ENCODE data around the gene CDH23. TPM values are rescaled to one million over a fixed set of nuclear protein-coding genes. Genes with fewer than 3 reads are reported as not detected.

CDH23 gene
- total RNA-seq, 1 experiment from 2014 or later = 7.8 TPM

DNA sequence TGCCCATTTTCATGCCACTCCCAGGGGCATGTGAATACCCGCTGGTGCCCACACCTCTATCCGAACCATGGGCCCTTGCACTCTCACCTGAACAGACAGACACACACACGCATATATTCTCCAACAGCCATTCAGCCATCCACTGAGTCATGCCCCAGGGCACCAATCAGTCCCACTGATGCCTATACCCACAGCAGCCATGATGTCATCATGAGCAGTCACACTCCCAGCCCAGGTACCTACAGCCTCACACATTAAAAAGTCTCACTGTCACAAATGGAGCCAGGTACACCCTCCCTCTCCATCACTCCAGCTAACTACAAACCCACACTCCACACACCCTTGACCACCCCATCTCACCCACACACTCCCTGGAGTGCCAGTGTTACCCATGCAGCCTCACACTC lies 364.4 kb downstream of the CDH23 start:
- no peak overlapping the region for H3K27ac ChIP-seq

DNA sequence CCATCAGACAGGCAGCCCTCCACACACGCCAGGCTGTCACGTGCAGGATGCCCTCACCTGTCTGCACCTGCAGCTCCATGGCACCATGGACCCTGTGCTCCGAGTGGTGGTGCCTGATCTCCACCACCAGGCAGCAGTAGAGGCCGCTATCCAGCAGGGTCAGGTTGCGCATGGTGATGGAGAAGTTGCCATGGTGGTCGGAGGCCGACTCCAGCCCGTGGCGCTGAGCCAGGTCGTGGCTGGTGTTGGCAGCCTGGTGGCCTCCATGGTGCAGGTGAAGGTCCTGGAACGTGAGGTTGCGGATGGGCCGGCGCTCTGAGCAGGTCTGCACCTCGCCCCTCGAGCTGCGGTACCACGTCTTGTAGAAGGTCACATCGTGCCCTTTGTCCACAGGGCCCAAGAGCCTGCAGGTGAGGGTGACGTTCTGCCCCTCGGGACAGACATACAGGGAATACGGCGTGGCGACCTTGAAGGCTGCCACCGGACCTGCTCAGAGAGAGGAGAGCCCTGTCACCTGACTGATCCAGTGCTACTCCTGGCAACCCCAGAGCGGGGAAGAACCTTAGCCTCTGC lies 364.9 kb downstream of the CDH23 start:
- Histone ChIP-seq H3K9me2 (ENCODE audit: insufficient read depth) (no peaks in the 10 kb centered on the region), H3K9me3 (ENCODE audit: insufficient read depth, low read depth) (no peaks in the 10 kb centered on the region), H3K4me3 (no peak overlapping the region), H3K27ac (no peak overlapping the region), H3K27me3 (ENCODE audit: insufficient read depth, low read depth) (no peaks in the 10 kb centered on the region), H3K4me1 (replicated peaks; ENCODE audit: insufficient read depth) (peaks cover 61% of the 10 kb centered on the region), H2AFZ (no peak overlapping the region), H3K36me3 (ENCODE audit: low read depth) (0 out of 2 replicates have a peak, but pooled peaks cover 6% of the 10 kb centered on the region), H4K20me1 (ENCODE audit: insufficient read depth) (no peaks in the 10 kb centered on the region), H3K79me2 (ENCODE audit: low read depth) (peaks cover 13% of the 10 kb centered on the region; the same call in 1 of the 2 replicates), H3F3A (ENCODE audit: insufficient read depth, low read depth) (peaks cover 31% of the 10 kb centered on the region), H3K4me2 (no peak overlapping the region)
- ChIA-PET CTCF (no interaction called here), POLR2A (ENCODE audit: unreplicated experiment) (no interaction called here)
- intact Hi-C loops (cut with micrococcal nuclease; ENCODE audit: unreplicated experiment) = no loop called here
- BruUV-seq (replicated peaks) = no TSS peak
- TF ChIP-seq, protein P1, sequence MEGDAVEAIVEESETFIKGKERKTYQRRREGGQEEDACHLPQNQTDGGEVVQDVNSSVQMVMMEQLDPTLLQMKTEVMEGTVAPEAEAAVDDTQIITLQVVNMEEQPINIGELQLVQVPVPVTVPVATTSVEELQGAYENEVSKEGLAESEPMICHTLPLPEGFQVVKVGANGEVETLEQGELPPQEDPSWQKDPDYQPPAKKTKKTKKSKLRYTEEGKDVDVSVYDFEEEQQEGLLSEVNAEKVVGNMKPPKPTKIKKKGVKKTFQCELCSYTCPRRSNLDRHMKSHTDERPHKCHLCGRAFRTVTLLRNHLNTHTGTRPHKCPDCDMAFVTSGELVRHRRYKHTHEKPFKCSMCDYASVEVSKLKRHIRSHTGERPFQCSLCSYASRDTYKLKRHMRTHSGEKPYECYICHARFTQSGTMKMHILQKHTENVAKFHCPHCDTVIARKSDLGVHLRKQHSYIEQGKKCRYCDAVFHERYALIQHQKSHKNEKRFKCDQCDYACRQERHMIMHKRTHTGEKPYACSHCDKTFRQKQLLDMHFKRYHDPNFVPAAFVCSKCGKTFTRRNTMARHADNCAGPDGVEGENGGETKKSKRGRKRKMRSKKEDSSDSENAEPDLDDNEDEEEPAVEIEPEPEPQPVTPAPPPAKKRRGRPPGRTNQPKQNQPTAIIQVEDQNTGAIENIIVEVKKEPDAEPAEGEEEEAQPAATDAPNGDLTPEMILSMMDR (conservative IDR thresholded peaks at IDR 0.05) = no peak
- TF ChIP-seq EZH2 (IDR thresholded peaks at IDR 0.05; ENCODE audit: low read depth) = no peak
- no peak for DNase-seq

More for the DNA sequence above, 364.4 kb downstream of the CDH23 start:
- Histone ChIP-seq H3K4me3 (no peak overlapping the region), H3K9me3 (ENCODE audit: insufficient read depth, low read depth) (no peaks in the 10 kb centered on the region), H3K27me3 (ENCODE audit: insufficient read depth, low read depth) (no peaks in the 10 kb centered on the region), H3K36me3 (ENCODE audit: low read depth) (0 out of 2 replicates have a peak, but pooled peaks cover 6% of the 10 kb centered on the region), H3F3A (ENCODE audit: insufficient read depth, low read depth) (peaks cover 26% of the 10 kb centered on the region), H3K9me2 (ENCODE audit: insufficient read depth) (no peaks in the 10 kb centered on the region), H2AFZ (no peak overlapping the region), H4K20me1 (ENCODE audit: insufficient read depth) (no peaks in the 10 kb centered on the region), H3K4me1 (replicated peaks; ENCODE audit: insufficient read depth) (peaks cover 56% of the 10 kb centered on the region), H3K4me2 (no peak overlapping the region), H3K79me2 (ENCODE audit: low read depth) (peaks cover 13% of the 10 kb centered on the region; the same call in 1 of the 2 replicates)
- BruUV-seq (replicated peaks) = no TSS peak
- ChIA-PET CTCF (no interaction called here), POLR2A (ENCODE audit: unreplicated experiment) (no interaction called here)
- intact Hi-C loops (cut with micrococcal nuclease; ENCODE audit: unreplicated experiment) = no loop called here
- DNase-seq = no peak
- TF ChIP-seq, protein P1 (conservative IDR thresholded peaks at IDR 0.05) = no peak
- TF ChIP-seq EZH2 (IDR thresholded peaks at IDR 0.05; ENCODE audit: low read depth) = no peak

DNA sequence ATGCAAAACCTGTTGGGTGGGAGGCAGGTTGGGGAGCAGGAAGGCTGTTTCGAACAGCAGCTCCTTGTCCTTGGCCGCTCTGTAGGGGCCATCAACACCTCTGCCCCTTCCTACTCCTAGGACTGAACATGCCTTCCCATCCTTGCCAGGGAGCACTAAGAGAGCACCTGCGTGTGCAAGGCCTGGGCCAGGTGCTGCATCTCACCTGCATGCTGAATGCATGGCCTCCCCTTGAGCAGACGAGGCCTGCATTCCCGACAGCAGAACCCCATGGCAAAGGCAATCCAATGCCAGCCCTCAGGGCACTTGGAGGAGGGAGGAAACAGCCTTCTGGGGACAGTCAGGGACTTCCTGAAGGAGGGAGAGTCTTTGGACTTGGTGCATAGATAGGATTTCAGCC lies 365.6 kb downstream of the CDH23 start:
- ChIA-PET CTCF (no interaction called here), POLR2A (ENCODE audit: unreplicated experiment) (no interaction called here)
- Histone ChIP-seq H2AFZ (no peak overlapping the region), H3K9me3 (ENCODE audit: insufficient read depth, low read depth) (no peaks in the 10 kb centered on the region), H3F3A (ENCODE audit: insufficient read depth, low read depth) (peaks cover 36% of the 10 kb centered on the region), H3K27me3 (ENCODE audit: insufficient read depth, low read depth) (no peaks in the 10 kb centered on the region), H3K4me3 (no peak overlapping the region), H3K36me3 (ENCODE audit: low read depth) (0 out of 2 replicates have a peak, but pooled peaks cover 6% of the 10 kb centered on the region), H3K4me2 (0 out of 2 replicates have a peak overlapping the region, but pooled peaks have one; percentile 5), H4K20me1 (ENCODE audit: insufficient read depth) (no peaks in the 10 kb centered on the region), H3K79me2 (ENCODE audit: low read depth) (peaks cover 13% of the 10 kb centered on the region; the same call in 1 of the 2 replicates), H3K4me1 (replicated peaks; ENCODE audit: insufficient read depth) (peaks cover 67% of the 10 kb centered on the region), H3K9me2 (ENCODE audit: insufficient read depth) (no peaks in the 10 kb centered on the region), H3K27ac (no peak overlapping the region)
- no peak for DNase-seq
- intact Hi-C loops (cut with micrococcal nuclease; ENCODE audit: unreplicated experiment) = no loop called here
- no peak for TF ChIP-seq EZH2 (IDR thresholded peaks at IDR 0.05; ENCODE audit: low read depth)
- TF ChIP-seq, protein P1 (conservative IDR thresholded peaks at IDR 0.05) = no peak
- BruUV-seq (replicated peaks) = no TSS peak
